GM12874 (cell line): ENCODE results near the gene GPR21.

ENCODE experiments used
- CTCF ChIP-seq: IDR thresholded peaks from 2 replicates; pipeline ENCODE4 v1.5.1; 2011; ENCODE audit warnings: low read depth, mild to moderate bottlenecking, control low read depth, low read length, moderate library complexity; ENCODE audit not compliant: insufficient read depth

The GPR21 gene

DNA sequence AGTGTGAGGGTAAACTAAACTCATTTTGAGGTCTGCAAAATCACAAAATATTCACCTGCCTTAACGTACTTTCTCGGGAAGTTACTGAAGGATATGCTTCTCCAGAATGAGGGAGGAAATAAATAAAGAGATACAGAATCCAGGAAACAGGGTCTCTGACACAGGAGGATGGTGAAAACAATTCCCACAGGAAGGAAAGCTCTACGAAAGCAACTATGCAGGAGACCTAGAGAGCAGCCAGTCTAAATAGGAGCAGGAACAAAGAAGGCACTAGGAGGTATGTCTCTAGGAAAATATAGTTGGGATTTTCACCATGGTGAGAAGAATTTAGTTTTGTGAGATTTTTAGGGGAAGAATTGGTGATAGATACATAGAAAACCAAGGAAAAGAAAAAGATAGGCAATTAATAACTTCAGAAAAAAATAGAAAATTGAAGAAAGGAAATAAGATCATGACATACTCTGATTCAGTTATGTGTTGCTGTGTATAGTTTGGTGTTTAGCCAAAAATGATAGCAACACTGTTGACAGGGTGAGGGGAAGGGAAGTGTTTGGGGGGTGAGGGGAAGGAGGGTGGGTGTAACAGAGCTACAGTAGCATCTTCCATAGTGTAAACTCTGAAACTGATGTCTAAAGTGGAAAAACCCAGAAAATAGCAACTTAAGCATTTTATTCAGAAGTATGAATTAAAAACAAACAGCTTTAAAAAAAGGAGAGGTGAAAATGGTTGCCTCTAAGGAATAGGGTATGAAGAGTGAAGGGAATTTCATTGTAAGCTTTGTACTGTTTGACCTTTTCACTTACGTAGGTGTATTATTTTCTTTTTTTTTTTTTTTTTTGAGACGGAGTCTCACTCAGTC lies 9.8 kb downstream of the GPR21 start:
- TF ChIP-seq CTCF = no peak

- no peak for TF ChIP-seq CTCF
These were observed 11.1 kb downstream of the GPR21 start for GRCh38 chr9:123044586-123044985.

- no peak for TF ChIP-seq CTCF
These were observed 13.1 kb downstream of the GPR21 start for GRCh38 chr9:123046406-123047195.

- no peak for TF ChIP-seq CTCF
These were observed 15.3 kb downstream of the GPR21 start for GRCh38 chr9:123048748-123049147.

DNA sequence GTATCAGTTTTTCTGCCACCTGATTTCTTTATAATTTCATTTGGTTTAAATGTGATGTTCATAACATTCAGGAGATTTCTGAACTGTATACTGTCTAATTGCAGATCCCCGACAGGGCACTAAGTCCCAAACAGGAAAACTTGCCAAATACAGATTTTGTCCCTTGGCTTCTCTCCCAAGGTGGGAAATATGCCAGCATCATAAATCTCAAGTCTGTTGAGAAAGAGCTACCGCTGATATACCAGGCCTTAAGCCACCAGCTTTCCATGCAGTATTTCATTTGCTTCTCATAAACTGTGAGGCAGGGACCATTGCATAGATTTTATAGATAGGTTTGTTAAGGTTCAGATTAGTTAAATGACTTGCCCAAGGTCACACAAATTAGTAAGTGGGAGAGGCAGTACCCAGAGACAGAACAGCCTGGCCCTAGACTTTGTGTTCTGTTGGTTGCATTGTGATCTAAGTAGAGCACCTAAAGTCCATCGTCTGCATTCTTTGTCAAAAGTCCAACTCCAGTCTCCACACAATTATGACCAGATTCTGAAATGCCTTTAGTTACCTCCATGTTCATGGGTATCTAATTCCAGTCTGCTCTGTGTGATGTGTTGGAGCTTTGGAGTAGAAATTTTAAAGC lies 16.2 kb downstream of the GPR21 start:
- TF ChIP-seq CTCF = no peak

GRCh38 chr9:123053046-123053445 lies 19.6 kb downstream of the GPR21 start:
- no peak for TF ChIP-seq CTCF

- no peak for TF ChIP-seq CTCF
These were observed 20.2 kb downstream of the GPR21 start for GRCh38 chr9:123053711-123054110.
